ENCODE data around the gene GREB1L.
"Not testable (repeated sequence)": the region's sequence is repeated elsewhere in the genome, so short reads cannot be mapped to it uniquely, and the experiment has no call there.

GREB1L gene

DNA sequence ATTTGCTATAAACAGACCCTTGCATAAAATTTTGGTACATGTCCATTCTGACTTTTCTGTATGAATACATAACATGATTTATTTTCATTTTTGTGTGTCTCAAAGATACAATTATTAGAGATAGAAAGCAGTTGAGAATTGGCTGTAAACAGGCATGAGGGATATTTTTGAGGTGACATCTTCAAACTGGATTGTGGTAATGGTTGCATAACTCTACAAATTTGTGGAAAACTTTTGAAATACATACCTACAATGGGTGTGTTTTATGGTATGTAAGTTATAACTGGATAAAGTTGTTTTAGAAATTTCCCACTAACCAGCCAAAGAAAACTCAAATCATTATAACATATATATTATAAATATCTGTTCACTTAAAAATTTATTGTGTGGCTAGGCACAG lies 39.6 kb downstream of the GREB1L start:
- peaks cover 6% of the 10 kb centered on the region for H3K9me3 Mint-ChIP-seq
- no peaks in the 10 kb centered on the region for H3K36me3 Mint-ChIP-seq
- no peaks in the 10 kb centered on the region for H3K4me1 Mint-ChIP-seq
- no peak overlapping the region for H3K4me3 Mint-ChIP-seq
- no peak overlapping the region for H3K27ac Mint-ChIP-seq
- H3K27me3 Mint-ChIP-seq = peaks cover 6% of the 10 kb centered on the region

GRCh38 chr18:21284540-21284939 lies 42.5 kb downstream of the GREB1L start:
- no peaks in the 10 kb centered on the region for H3K36me3 Mint-ChIP-seq
- H3K4me1 Mint-ChIP-seq = no peaks in the 10 kb centered on the region
- no peak overlapping the region for H3K4me3 Mint-ChIP-seq
- H3K27ac Mint-ChIP-seq = no peak overlapping the region
- H3K9me3 Mint-ChIP-seq = no peaks in the 10 kb centered on the region
- H3K27me3 Mint-ChIP-seq = peaks cover 6% of the 10 kb centered on the region

DNA sequence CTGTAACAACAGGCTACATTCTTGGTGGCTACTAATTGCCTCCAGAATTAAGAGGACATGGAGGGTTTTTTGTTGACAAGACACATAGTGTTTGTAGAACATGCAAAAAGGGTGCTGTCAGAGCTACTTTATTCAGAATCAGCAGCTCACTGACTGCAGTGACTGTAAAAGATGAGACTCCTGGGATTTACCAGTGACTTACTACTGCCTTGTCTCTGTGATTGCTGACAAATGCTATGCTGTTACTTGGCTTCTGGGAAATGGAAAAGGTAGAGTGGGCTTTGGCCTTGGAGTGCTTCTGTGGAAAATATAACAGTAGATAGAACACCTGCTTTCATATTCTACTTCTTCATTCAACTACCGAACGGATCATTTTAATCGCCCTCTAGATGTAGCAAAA lies 47.8 kb downstream of the GREB1L start:
- no peaks in the 10 kb centered on the region for H3K9me3 Mint-ChIP-seq
- no peaks in the 10 kb centered on the region for H3K36me3 Mint-ChIP-seq
- no peak overlapping the region for H3K27ac Mint-ChIP-seq
- no peaks in the 10 kb centered on the region for H3K4me1 Mint-ChIP-seq
- H3K27me3 Mint-ChIP-seq = peaks cover 12% of the 10 kb centered on the region
- no peak overlapping the region for H3K4me3 Mint-ChIP-seq

DNA sequence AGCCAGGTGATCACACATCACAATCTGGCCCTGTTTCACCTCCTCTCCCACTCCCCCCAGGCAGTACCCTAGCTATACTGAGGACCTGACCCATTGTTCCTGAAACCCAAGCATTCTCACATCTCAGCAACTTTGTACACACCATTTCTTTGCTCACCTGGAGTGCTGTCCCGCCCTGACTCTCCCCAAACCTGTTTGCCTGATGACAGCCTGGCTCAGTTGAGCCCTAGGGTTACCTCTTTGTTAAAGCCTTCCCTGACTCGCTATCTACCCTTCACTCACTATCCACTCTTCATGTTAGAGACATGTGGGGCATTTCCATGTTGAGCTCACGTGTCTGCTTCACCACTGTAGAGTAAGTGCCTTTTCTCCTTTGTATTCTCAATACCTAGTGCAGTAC lies 49.1 kb downstream of the GREB1L start:
- peaks cover 12% of the 10 kb centered on the region for H3K27me3 Mint-ChIP-seq
- H3K4me3 Mint-ChIP-seq = no peak overlapping the region
- no peak overlapping the region for H3K27ac Mint-ChIP-seq
- H3K4me1 Mint-ChIP-seq = no peaks in the 10 kb centered on the region
- no peaks in the 10 kb centered on the region for H3K36me3 Mint-ChIP-seq
- no peaks in the 10 kb centered on the region for H3K9me3 Mint-ChIP-seq

GRCh38 chr18:21293479-21293878 lies 51.4 kb downstream of the GREB1L start:
- Mint-ChIP-seq H3K4me1 (no peaks in the 10 kb centered on the region), H3K4me3 (no peak overlapping the region), H3K27ac (no peak overlapping the region)

GRCh38 chr18:21295101-21295500 lies 53.1 kb downstream of the GREB1L start:
- Mint-ChIP-seq H3K27ac (no peak overlapping the region), H3K27me3 (peaks cover 7% of the 10 kb centered on the region), H3K4me3 (no peak overlapping the region), H3K4me1 (no peaks in the 10 kb centered on the region), H3K36me3 (no peaks in the 10 kb centered on the region), H3K9me3 (no peaks in the 10 kb centered on the region)

More at GRCh38 chr18:21293479-21293878, 51.4 kb downstream of the GREB1L start:
- H3K9me3 Mint-ChIP-seq = no peaks in the 10 kb centered on the region
- H3K36me3 Mint-ChIP-seq = no peaks in the 10 kb centered on the region
- peaks cover 9% of the 10 kb centered on the region for H3K27me3 Mint-ChIP-seq

GRCh38 chr18:21296045-21296444 lies 54.0 kb downstream of the GREB1L start:
- Mint-ChIP-seq H3K4me1 (no peaks in the 10 kb centered on the region), H3K27ac (no peak overlapping the region), H3K36me3 (no peaks in the 10 kb centered on the region), H3K9me3 (no peaks in the 10 kb centered on the region), H3K27me3 (peaks cover 6% of the 10 kb centered on the region), H3K4me3 (no peak overlapping the region)

DNA sequence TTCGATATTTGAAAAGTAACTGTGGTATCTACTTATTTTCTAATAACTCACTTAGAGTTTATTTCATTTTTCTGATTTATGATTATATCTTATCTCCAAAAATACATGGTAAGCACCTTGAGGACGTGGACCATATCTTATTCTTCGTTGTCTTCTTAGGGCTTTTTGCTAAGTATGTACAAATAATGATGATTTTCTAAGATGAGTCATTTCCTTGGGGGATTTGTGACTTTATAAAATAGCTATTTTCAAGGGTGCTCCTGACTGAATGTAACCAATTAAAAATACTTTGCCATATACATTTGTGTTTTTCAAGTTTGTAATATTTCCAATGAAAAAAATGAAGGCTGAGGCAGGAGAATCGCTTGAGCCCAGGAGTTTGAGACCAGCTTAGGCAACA lies 56.3 kb downstream of the GREB1L start:
- Mint-ChIP-seq H3K27ac (no peak overlapping the region), H3K27me3 (no peaks in the 10 kb centered on the region), H3K4me1 (no peaks in the 10 kb centered on the region), H3K9me3 (no peaks in the 10 kb centered on the region), H3K36me3 (no peaks in the 10 kb centered on the region), H3K4me3 (no peak overlapping the region)

DNA sequence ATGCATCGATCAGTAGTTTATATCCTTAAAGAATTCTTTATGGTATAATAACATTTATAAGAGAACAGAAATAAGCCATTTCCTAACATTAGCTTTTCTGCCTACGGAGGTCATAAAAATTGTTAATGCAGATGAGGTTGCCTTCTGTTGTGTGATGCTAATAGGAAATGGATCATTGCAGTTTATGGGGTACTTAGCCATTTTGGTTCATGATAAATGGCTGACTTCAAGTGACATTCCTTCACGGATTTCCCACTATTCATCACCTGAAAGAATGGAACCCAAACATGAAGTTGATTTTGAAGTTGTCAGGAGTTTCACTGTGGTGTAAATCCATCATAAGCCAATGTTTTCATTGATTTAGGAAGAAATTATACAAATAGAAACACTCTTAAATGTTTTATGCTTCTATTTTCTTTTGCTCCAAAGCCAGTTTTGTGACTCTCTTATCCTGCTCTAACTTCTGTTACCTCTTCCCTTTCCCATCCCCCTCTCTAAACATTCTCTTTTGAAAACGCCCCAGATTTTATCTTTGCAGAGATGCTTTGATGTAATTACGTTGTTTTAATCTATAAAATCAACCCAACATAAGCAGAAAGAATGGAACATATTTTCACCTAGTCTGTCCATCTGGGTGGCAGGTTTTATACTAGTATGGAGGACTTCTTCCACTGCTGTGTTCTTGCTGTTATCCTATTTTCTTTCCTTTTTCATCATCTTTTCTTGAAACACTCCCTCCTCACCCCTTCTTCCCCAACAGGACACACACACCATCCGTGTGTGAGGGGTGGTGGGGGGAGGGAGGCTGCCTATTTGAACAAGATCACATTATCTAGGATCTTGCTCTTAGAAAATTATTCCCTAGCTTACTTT lies 58.2 kb downstream of the GREB1L start:
- peaks cover 2% of the 10 kb centered on the region for H3K27me3 Mint-ChIP-seq
- H3K9me3 Mint-ChIP-seq = no peaks in the 10 kb centered on the region
- no peaks in the 10 kb centered on the region for H3K4me1 Mint-ChIP-seq
- H3K36me3 Mint-ChIP-seq = no peaks in the 10 kb centered on the region
- no peak overlapping the region for H3K4me3 Mint-ChIP-seq
- H3K27ac Mint-ChIP-seq = no peak overlapping the region

GRCh38 chr18:21300908-21301200 lies 58.8 kb downstream of the GREB1L start:
- no peak overlapping the region for H3K4me3 Mint-ChIP-seq
- no peak overlapping the region for H3K27ac Mint-ChIP-seq
- H3K4me1 Mint-ChIP-seq = no peaks in the 10 kb centered on the region
- H3K9me3 Mint-ChIP-seq = no peaks in the 10 kb centered on the region
- H3K27me3 Mint-ChIP-seq = peaks cover 3% of the 10 kb centered on the region
- H3K36me3 Mint-ChIP-seq = no peaks in the 10 kb centered on the region

GRCh38 chr18:21303445-21303844 lies 61.4 kb downstream of the GREB1L start:
- no peaks in the 10 kb centered on the region for H3K9me3 Mint-ChIP-seq
- no peak overlapping the region for H3K4me3 Mint-ChIP-seq
- no peaks in the 10 kb centered on the region for H3K4me1 Mint-ChIP-seq
- H3K36me3 Mint-ChIP-seq = no peaks in the 10 kb centered on the region
- peaks cover 3% of the 10 kb centered on the region for H3K27me3 Mint-ChIP-seq
- no peak overlapping the region for H3K27ac Mint-ChIP-seq

DNA sequence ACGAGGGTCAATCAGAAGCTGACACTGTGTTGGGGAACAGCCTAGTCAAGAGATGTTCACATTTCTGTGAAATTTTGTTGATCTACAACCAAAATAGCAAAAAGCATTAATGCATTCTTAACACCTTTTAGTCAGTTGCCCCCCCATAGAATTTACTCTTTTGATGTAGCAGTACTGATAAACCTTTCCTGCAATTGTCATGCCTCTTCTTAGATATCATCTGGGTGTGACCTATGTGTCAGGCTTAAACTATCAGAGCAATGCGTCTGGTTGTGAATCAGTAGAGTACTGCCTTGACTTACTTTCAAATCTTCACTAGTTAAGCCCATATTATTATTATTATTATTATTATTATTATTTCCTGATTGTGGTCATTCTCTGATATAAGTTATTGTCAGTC lies 61.9 kb downstream of the GREB1L start:
- H3K36me3 Mint-ChIP-seq = no peaks in the 10 kb centered on the region
- H3K27ac Mint-ChIP-seq = no peak overlapping the region
- no peaks in the 10 kb centered on the region for H3K4me1 Mint-ChIP-seq
- no peaks in the 10 kb centered on the region for H3K9me3 Mint-ChIP-seq
- H3K27me3 Mint-ChIP-seq = peaks cover 3% of the 10 kb centered on the region
- H3K4me3 Mint-ChIP-seq = no peak overlapping the region

DNA sequence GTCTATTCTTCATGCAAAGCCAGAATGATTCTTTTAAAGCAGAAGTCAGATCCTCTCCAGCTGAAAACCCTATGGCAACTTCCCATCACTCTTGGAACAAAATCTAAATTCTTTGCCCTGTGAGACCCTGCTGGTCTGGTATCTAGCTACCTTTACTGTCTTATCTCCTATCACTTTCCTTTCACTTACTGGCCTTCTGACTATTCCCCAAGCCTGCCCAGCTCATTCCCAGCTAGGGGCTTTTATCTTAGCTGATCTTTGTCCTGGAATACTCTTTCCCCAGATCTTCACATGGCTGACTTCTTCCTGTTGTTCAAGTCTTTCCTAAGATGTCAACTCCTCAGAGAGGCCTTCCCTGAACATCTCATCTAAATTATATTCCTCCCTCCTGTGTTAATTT lies 63.6 kb downstream of the GREB1L start:
- Mint-ChIP-seq H3K36me3 (no peaks in the 10 kb centered on the region), H3K4me3 (no peak overlapping the region), H3K27ac (no peak overlapping the region), H3K27me3 (peaks cover 3% of the 10 kb centered on the region), H3K9me3 (no peaks in the 10 kb centered on the region), H3K4me1 (no peaks in the 10 kb centered on the region)

- H3K27me3 Mint-ChIP-seq = peaks cover 3% of the 10 kb centered on the region
- H3K4me1 Mint-ChIP-seq = no peaks in the 10 kb centered on the region
- H3K27ac Mint-ChIP-seq = no peak overlapping the region
- H3K36me3 Mint-ChIP-seq = no peaks in the 10 kb centered on the region
- H3K9me3 Mint-ChIP-seq = no peaks in the 10 kb centered on the region
- H3K4me3 Mint-ChIP-seq = no peak overlapping the region
Measured at GRCh38 chr18:21306368-21306767, 64.3 kb downstream of the GREB1L start.

- H3K4me3 Mint-ChIP-seq = no peak overlapping the region
- H3K27me3 Mint-ChIP-seq = peaks cover 3% of the 10 kb centered on the region
- no peaks in the 10 kb centered on the region for H3K9me3 Mint-ChIP-seq
- H3K27ac Mint-ChIP-seq = no peak overlapping the region
- H3K4me1 Mint-ChIP-seq = no peaks in the 10 kb centered on the region
- no peaks in the 10 kb centered on the region for H3K36me3 Mint-ChIP-seq
Measured at GRCh38 chr18:21307578-21307977, 65.5 kb downstream of the GREB1L start.

DNA sequence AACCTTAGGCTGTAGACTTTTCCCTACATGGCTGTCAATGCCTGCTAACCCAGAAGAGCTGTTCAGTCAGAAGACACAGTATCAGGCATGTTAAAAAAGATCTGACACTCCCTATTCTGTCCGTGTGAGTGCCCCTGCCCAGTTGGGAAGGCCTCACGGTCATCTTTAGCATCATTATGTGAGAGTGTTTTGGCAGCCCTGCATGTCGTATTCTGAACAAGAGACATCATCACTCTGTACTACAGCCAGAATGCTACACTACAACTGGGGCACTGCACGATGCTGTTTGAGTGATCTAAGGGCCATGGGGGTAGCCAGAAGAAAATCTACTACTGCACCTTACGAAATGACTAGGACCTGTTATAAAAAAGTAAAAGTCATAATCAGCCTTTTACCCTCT lies 67.2 kb downstream of the GREB1L start:
- no peak overlapping the region for H3K4me3 Mint-ChIP-seq
- H3K36me3 Mint-ChIP-seq = no peaks in the 10 kb centered on the region
- no peaks in the 10 kb centered on the region for H3K4me1 Mint-ChIP-seq
- peaks cover 3% of the 10 kb centered on the region for H3K27me3 Mint-ChIP-seq
- no peaks in the 10 kb centered on the region for H3K9me3 Mint-ChIP-seq
- H3K27ac Mint-ChIP-seq = no peak overlapping the region

DNA sequence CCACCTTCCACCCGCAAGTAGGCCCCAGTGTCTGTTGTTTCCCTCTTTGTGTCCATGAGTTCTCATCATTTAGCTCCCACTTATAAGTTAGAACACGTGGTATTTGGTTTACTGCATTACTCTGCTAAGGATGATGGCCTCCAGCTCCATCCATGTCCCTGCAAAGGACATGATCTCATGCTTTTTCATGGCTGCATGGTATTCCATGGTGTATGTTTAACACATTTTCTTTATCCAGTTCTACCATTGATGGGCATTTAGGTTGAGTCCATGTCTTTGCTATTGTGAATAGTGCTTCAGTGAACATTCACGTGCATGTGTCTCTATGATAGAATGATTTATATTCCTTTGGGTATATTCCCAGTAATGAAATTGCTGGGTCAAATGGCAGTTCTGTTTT lies 69.9 kb downstream of the GREB1L start:
- not testable (repeated sequence) for H3K9me3 Mint-ChIP-seq, H3K36me3 Mint-ChIP-seq, H3K4me3 Mint-ChIP-seq, H3K27ac Mint-ChIP-seq, H3K4me1 Mint-ChIP-seq, H3K27me3 Mint-ChIP-seq
